Smooth muscle cell (in vitro differentiated cells): ENCODE data around the gene TMEM134. TPM values are rescaled to one million over a fixed set of nuclear protein-coding genes. Genes with fewer than 3 reads are reported as not detected.
"Not testable (repeated sequence)": the region's sequence is repeated elsewhere in the genome, so short reads cannot be mapped to it uniquely, and the experiment has no call there.

Experiments used
- DNase-seq: peaks from one replicate; lab custom pipeline; 2025; ENCODE audit not compliant: unreplicated experiment; lab: John Stamatoyannopoulos, UW
- H2AFZ ChIP-seq: fragments of 200-600 bp; sonication (generic); 2 replicates; pipeline ENCODE4 v1.6.0; 2016; ENCODE audit warnings: antibody characterized with exemption, low read depth, mild to moderate bottlenecking
- H3F3A ChIP-seq: fragments of 200-600 bp; sonication (generic); 2 replicates; pipeline ENCODE4 v1.6.0; 2017; ENCODE audit warnings: antibody characterized with exemption, low read depth
- H3K27ac ChIP-seq: fragments of 200-600 bp; sonication (generic); 2 replicates; pipeline ENCODE4 v1.5.1; 2016; ENCODE audit warnings: low read depth, mild to moderate bottlenecking
- H3K27me3 ChIP-seq: fragments of 200-600 bp; sonication (generic); 2 replicates; pipeline ENCODE4 v1.6.1; 2016; ENCODE audit warnings: low read depth, mild to moderate bottlenecking
- H3K36me3 ChIP-seq: fragments of 200-600 bp; sonication (generic); 2 replicates; pipeline ENCODE4 v1.5.1; 2016; ENCODE audit warnings: low read depth
- H3K4me1 ChIP-seq: fragments of 200-600 bp; sonication (generic); 2 replicates; pipeline ENCODE4 v1.5.1; 2016; ENCODE audit warnings: low read depth
- H3K4me2 ChIP-seq: fragments of 200-600 bp; sonication (generic); 2 replicates; pipeline ENCODE4 v1.6.0; 2016; ENCODE audit warnings: mild to moderate bottlenecking
- H3K4me3 ChIP-seq: fragments of 200-600 bp; sonication (generic); 2 replicates; pipeline ENCODE4 v1.5.1; 2016; ENCODE audit warnings: mild to moderate bottlenecking
- H3K79me2 ChIP-seq: fragments of 200-600 bp; sonication (generic); 2 replicates; pipeline ENCODE4 v1.6.0; 2016; ENCODE audit warnings: low read depth, mild to moderate bottlenecking
- H3K9ac ChIP-seq: fragments of 200-600 bp; sonication (generic); 2 replicates; pipeline ENCODE4 v1.6.0; 2016; ENCODE audit warnings: low read depth
- H3K9me3 ChIP-seq: fragments of 200-600 bp; sonication (generic); replicated peaks from 2 replicates; pipeline ENCODE4 v1.5.1; 2016; ENCODE audit warnings: low read depth
- H4K20me1 ChIP-seq: fragments of 200-600 bp; sonication (generic); 2 replicates; pipeline ENCODE4 v1.6.0; 2016; ENCODE audit warnings: low read depth
- CTCF ChIP-seq: fragments of 200-600 bp; sonication (generic); IDR thresholded peaks from 2 replicates; pipeline ENCODE4 v1.5.1; 2017; ENCODE audit warnings: borderline replicate concordance, mild to moderate bottlenecking, antibody characterized with exemption; ENCODE audit not compliant: insufficient read depth, poor library complexity, severe bottlenecking
- WGBS: methylation state at CpG from one replicate; pipeline ENCODE4 v1.1.7; 2016; ENCODE audit warnings: low lambda C conversion rate; 5-methylcytosine and 5-hydroxymethylcytosine counted together
- polyA plus RNA-seq: library from polyadenylated mRNA; unstranded; fragments of >200 nt; fragmentation: Nextera tagmentation; extraction: Ambion mirVana; gene quantifications from 2 replicates; pipeline ENCODE4 v1.2.1, GENCODE V29; 2016
- total RNA-seq: library from RNA; depleted of rRNA; stranded (reverse); fragments of >200 nt; gene quantifications from 2 replicates; pipeline ENCODE4 v1.2.3, GENCODE V29; 2014

TMEM134 gene
- total and polyA plus RNA-seq, 2 experiments from 2014 or later: 114 to 135 TPM

GRCh38 chr11:67429038-67429668 lies 39.9 kb downstream of the TMEM134 start:
- WGBS: 59% methylated on average over 12 of the region's 12 CpGs
- no peak overlapping the region for H2AFZ ChIP-seq

GRCh38 chr11:67428052-67429001 lies 40.7 kb downstream of the TMEM134 start, which contains the start of gene RPS6KB2:
Gene RPS6KB2 (plus strand): TSS chr11:67428494. CDS start chr11:67428546, 52 bp downstream.
- Histone ChIP-seq H3K4me3 (peak within 1 kb of the TSS; percentile 80), H3K79me2 (peaks cover 24% of the 10 kb centered on the region)
- WGBS: 3% methylated on average over 65 of the region's 68 CpGs

More at GRCh38 chr11:67429038-67429668, 39.9 kb downstream of the TMEM134 start:
- peak overlapping the region; percentile 80 for H3K4me3 ChIP-seq
- no peaks in the 10 kb centered on the region for H3K9me3 ChIP-seq
- H3K4me1 ChIP-seq: no peaks in the 10 kb centered on the region
- H4K20me1 ChIP-seq: no peaks in the 10 kb centered on the region
- no peak for TF ChIP-seq CTCF
- H3K79me2 ChIP-seq: peaks cover 24% of the 10 kb centered on the region
- no peaks in the 10 kb centered on the region for H3F3A ChIP-seq
- H3K4me2 ChIP-seq: peak overlapping the region; percentile 99
- peak overlapping the region; percentile 94 for H3K9ac ChIP-seq
- no peak for DNase-seq
- no peaks in the 10 kb centered on the region for H3K36me3 ChIP-seq
- H3K27me3 ChIP-seq: no peaks in the 10 kb centered on the region
- H3K27ac ChIP-seq: peak overlapping the region; percentile 74

GRCh38 chr11:67427364-67427859 lies 41.6 kb downstream of the TMEM134 start:
- not testable (repeated sequence) for H3K9me3 ChIP-seq, H4K20me1 ChIP-seq, H3K4me1 ChIP-seq, H3K27me3 ChIP-seq, H3K27ac ChIP-seq, H3F3A ChIP-seq, DNase-seq, H3K36me3 ChIP-seq, H3K9ac ChIP-seq
- peak overlapping the region; percentile 86 for H3K4me2 ChIP-seq
- WGBS: 96% methylated on average over 19 of the region's 19 CpGs
- peak overlapping the region; percentile 94 for H2AFZ ChIP-seq
- peaks cover 24% of the 10 kb centered on the region for H3K79me2 ChIP-seq
- peak overlapping the region; percentile 80 for H3K4me3 ChIP-seq

More at GRCh38 chr11:67428052-67429001, 40.7 kb downstream of the TMEM134 start, which contains the start of gene RPS6KB2:
- H4K20me1 ChIP-seq: no peaks in the 10 kb centered on the region
- no peaks in the 10 kb centered on the region for H3K27me3 ChIP-seq
- DNase-seq: peak; percentile 85
- peak within 1 kb of the TSS; percentile 74 for H3K27ac ChIP-seq
- H3K4me1 ChIP-seq: no peaks in the 10 kb centered on the region
- H3K4me2 ChIP-seq: peak within 1 kb of the TSS; percentile 99
- no peaks in the 10 kb centered on the region for H3K36me3 ChIP-seq
- H3K9ac ChIP-seq: peak within 1 kb of the TSS; percentile 94
- no peak for TF ChIP-seq CTCF
- H3F3A ChIP-seq: no peaks in the 10 kb centered on the region
- H2AFZ ChIP-seq: peak within 1 kb of the TSS; percentile 94
- H3K9me3 ChIP-seq: no peaks in the 10 kb centered on the region
